VCaP (cell line): ENCODE measurements around the gene OR52D1.

Experiments used
- H3K27ac ChIP-seq: fragments of 450-650 bp; 2 replicates; pipeline ENCODE4 v1.5.1; 2017
- TF ChIP-seq, protein P1 (sequence below): fragments of 450-650 bp; conservative IDR thresholded peaks from 2 replicates; pipeline ENCODE4 v1.5.1; 2017; ENCODE audit warnings: mild to moderate bottlenecking, moderate library complexity

The OR52D1 gene

GRCh38 chr11:5531053-5531831, 42.8 kb downstream of the OR52D1 start:
- TF ChIP-seq, protein P1, sequence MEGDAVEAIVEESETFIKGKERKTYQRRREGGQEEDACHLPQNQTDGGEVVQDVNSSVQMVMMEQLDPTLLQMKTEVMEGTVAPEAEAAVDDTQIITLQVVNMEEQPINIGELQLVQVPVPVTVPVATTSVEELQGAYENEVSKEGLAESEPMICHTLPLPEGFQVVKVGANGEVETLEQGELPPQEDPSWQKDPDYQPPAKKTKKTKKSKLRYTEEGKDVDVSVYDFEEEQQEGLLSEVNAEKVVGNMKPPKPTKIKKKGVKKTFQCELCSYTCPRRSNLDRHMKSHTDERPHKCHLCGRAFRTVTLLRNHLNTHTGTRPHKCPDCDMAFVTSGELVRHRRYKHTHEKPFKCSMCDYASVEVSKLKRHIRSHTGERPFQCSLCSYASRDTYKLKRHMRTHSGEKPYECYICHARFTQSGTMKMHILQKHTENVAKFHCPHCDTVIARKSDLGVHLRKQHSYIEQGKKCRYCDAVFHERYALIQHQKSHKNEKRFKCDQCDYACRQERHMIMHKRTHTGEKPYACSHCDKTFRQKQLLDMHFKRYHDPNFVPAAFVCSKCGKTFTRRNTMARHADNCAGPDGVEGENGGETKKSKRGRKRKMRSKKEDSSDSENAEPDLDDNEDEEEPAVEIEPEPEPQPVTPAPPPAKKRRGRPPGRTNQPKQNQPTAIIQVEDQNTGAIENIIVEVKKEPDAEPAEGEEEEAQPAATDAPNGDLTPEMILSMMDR: no peak
- no peak overlapping the region for H3K27ac ChIP-seq

DNA sequence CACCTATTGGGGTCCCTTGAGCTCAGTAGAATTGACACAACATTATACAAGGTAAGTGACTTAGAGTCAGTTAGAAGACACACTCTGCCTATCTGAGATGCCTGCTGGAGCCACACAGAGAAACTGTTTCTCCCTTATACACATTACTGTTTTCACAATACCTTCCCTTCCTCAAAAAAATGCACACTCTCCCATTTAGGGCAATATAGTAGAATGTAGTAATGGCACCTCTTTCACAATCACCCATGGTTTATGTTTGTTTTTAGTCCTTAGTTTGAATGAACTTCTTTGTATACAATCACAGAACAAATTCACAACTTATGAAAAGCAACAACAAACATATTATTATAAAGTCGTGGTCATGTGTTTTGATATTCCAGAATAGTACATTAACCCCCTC, 45.6 kb downstream of the OR52D1 start:
- TF ChIP-seq, protein P1: no peak
- no peak overlapping the region for H3K27ac ChIP-seq

DNA sequence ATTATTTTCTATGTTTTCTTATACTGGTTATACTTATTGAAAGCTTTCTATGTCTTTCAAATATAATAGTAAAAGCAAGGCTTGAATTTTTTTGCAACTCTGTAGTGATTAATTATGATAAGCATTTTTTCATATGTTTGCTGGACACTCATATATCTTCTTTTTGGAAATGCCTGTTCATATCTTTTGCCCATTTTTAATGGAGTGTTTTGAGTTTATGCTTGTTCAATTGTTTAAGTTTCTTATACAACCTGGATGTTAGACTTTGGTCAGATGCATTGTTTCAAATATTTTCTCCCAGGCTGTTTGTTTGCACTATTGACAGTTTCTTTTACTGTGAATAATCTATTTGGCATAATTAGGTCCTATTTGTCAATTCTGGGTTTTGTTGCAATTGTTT, 48.0 kb downstream of the OR52D1 start:
- TF ChIP-seq, protein P1: no peak
- no peak overlapping the region for H3K27ac ChIP-seq
